ENCODE data around the gene ZNF181. TPM values are rescaled to one million over a fixed set of nuclear protein-coding genes. Genes with fewer than 3 reads are reported as not detected.

Gene ZNF181
- total RNA-seq, 1 experiment from 2014 or later: 8.2 TPM

- no peak for DNase-seq (ENCODE audit: low spot score)
- no peak for TF ChIP-seq CTCF (conservative IDR thresholded peaks at IDR 0.05; ENCODE audit: low read depth, low read length)
- TF ChIP-seq EZH2 (IDR thresholded peaks at IDR 0.05; ENCODE audit: borderline replicate concordance, low read depth, low read length, poor library complexity, severe bottlenecking): no peak
- Histone ChIP-seq H3K27me3 (replicated peaks; ENCODE audit: insufficient read depth, low read depth, low read length, poor library complexity) (no peaks in the 10 kb centered on the region), H3K4me1 (ENCODE audit: insufficient read depth, low read length, poor library complexity, severe bottlenecking) (no peaks in the 10 kb centered on the region), H3K36me3 (ENCODE audit: insufficient read depth, low read length, poor library complexity, severe bottlenecking) (no peaks in the 10 kb centered on the region), H3K9me3 (ENCODE audit: low read depth, low read length, poor library complexity, severe bottlenecking) (no peaks in the 10 kb centered on the region), H3K4me3 (ENCODE audit: low read depth, low read length, poor library complexity, severe bottlenecking) (no peak overlapping the region), H3K27ac (ENCODE audit: low read depth, low read length, poor library complexity, severe bottlenecking) (no peak overlapping the region)
- CTCF ChIA-PET: no interaction called here
- intact Hi-C loops (cut with micrococcal nuclease; ENCODE audit: unreplicated experiment): no loop called here
- POLR2A ChIA-PET (ENCODE audit: low non-redundant PET): no interaction called here
- BruUV-seq (replicated peaks): no TSS peak
These were observed 60.3 kb downstream of the ZNF181 start for GRCh38 chr19:34794066-34794960.

Other genes with a start within 250 kb of the ZNF181 start
- gene SCGB2B2, start 57.1 kb upstream of the ZNF181 start, total RNA-seq (2021): 0.24 and 0.28 TPM in 2 replicates
- gene ZNF302, start 56.6 kb upstream of the ZNF181 start, total RNA-seq (2021): 24.1 and 27.7 TPM in 2 replicates
- 6.0 and 8.0 TPM in 2 replicates for gene ZNF599, start 39.0 kb downstream of the ZNF181 start, total RNA-seq (2021)
- 5.0 and 5.2 TPM in 2 replicates for gene ZNF30, start 192.7 kb downstream of the ZNF181 start, total RNA-seq (2021)
- gene ZNF792, start 230.0 kb downstream of the ZNF181 start, total RNA-seq (2021): 15.4 and 15.5 TPM in 2 replicates